Hippocampal formation (tissue), 2 donors: ENCODE data around the gene SUGCT.
"Not testable (repeated sequence)": the region's sequence is repeated elsewhere in the genome, so short reads cannot be mapped to it uniquely, and the experiment has no call there.

Experiments used
- DNase-seq, 2 donors: peaks; one replicate each; lab custom pipeline; 2025; lab: John Stamatoyannopoulos, UW

The SUGCT gene

DNA sequence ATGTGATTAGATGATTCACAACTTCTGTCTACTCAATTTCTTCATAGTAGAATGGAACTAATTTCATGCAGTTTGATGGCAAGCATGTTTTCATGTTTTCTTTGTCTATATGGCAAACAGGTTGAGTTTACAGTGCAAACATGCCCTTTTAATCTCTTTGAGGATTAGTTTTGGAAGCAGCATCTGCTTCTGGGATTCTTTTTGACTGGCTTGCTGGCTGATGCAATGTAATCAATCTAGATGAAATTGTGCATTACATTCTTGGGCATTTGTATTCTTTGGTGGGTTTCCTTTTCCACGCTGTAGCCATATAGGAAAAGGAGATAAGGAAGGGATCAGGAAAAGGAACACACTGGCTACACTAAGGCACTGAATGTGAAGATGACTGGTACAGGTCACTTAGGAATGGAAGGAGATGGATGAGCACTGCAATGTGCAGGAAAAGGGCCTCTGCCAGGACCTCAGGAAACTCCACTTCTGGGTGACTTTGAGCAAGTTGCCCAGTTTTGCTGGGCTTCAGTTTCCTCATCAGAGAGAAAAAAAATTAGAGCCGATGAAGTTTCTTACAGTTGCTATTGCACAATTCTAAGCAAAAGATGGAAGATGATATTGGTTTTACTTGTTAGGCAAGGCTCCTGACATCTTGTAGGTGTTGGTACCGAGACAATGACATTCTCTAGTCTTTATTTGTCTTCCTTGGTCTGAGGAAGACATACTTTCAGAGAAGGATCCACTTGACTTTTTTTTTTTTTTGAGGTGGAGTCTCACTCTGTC, 269.1 kb downstream of the SUGCT start:
- DNase-seq = no peak

DNA sequence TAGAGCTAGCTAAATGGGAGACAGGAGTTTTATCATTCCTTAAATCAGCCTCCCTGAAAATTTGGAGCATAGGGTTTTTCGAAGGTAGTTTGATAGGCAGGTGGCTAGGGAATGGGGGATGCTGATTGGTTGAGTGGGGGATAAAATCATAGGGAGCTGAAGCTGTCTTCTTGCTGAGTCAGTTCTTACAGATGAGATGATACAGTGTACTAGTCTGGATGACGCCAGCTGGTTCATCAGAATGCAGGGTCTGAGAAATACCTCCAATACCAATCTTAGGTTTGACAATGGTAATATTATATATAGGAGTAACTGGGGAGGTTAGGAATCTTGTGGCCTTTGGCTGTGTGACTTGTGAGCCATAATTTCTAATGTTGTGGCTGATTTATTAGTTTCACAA, 271.2 kb downstream of the SUGCT start:
- no peak for DNase-seq

DNA sequence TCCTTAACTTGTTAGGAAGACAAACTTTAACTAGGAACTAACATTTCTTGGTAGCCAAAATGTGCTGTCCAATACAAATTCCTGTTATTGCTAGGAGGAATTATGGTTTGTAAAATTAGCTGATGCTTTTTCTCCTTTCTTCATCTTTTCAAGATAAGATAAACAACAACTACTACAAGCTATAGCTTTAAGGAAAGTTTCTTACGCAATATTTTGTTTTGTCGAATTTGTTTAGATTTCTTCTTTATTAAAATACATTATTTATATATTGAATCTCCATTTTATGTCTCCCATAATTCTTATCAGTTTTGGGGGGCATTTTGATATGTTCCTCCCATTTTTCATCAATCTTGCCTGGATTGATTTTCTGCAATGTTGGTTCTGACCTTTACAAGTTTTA, 277.5 kb downstream of the SUGCT start:
- no peak for DNase-seq

DNA sequence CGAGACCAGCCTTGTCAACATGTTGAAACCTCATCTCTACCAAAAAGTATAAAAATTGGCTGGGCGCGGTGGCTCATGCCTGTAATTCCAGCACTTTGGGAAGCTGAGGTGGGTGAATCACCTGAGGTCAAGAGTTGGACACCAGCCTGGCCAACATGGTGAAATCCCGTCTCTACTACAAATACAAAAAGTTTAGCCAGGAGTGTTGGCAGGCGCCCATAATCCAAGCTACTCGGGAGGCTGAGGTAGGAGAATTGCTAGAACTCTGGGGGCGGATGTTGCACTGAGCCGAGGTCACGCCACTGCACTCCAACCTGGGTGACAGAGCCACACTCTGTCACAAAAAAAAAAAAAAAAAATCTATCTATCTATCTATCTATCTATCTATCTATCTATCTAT, 279.9 kb downstream of the SUGCT start:
- DNase-seq = not testable (repeated sequence)

DNA sequence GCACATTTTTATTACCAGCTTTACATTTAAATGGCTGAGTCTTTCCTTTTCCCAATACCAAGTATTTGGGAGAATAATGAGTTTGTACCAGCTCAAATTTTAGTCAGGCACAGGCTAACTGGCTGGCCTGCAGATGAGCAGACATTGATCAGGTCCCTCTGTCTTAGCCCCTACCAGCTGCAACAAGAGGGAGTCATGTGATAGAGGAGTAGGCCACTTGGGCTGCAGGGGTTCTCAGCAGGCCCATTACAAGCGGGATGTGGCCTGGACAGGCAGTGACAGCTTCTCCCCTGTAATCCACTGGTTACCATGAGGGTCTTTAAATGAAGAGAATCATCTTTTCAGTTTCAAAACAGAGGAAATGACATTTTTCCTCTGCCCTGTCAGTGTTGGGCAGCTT, 283.6 kb downstream of the SUGCT start:
- no peak for DNase-seq

DNA sequence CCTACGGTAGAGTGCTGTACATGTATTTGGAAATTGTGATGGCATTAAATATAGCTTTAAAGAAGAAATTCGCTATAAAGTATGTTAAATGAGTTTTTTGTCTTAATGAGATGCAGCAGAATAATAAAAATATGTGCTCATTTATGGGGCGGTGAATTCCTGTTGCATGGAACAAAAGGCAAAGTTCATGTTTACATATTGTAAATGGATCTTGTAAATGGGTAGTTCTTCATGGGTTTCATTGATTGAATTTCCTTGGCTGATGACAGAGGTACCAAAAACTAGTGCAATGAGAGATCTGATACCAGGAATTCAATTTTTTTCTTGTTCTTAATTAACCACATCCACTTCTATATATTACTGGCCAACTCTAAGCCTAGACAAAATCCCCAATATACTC, 284.2 kb downstream of the SUGCT start:
- DNase-seq = no peak

- no peak for DNase-seq
These were observed 285.0 kb downstream of the SUGCT start for GRCh38 chr7:40419806-40420205.

GRCh38 chr7:40421433-40421832, 286.6 kb downstream of the SUGCT start:
- no peak for DNase-seq

- no peak for DNase-seq
These were observed 290.9 kb downstream of the SUGCT start for GRCh38 chr7:40425696-40426095.

GRCh38 chr7:40428421-40428820, 293.6 kb downstream of the SUGCT start:
- DNase-seq = no peak

DNA sequence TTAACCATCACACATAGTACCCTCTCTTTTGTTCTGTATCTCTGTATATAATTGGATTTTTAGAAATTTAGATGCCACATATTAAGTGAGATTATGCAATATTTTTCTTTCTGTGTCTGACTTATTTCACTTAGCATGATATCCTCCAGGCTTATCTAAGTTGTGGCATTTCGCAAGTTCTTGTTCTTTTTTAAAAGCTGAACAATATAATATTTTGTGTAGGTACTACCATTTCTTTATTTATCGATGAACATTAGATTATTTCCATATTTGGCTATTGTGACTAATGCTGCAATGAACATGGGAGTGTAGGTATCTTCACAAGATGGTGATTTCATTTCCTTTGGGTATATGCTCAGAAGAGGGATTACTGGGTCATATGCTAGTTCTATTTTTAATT, 295.0 kb downstream of the SUGCT start:
- no peak for DNase-seq

GRCh38 chr7:40432046-40432445, 297.2 kb downstream of the SUGCT start:
- no peak for DNase-seq

- DNase-seq = no peak
These were observed 301.9 kb downstream of the SUGCT start for GRCh38 chr7:40436710-40437109.

GRCh38 chr7:40437498-40437897, 302.7 kb downstream of the SUGCT start:
- DNase-seq = no peak

DNA sequence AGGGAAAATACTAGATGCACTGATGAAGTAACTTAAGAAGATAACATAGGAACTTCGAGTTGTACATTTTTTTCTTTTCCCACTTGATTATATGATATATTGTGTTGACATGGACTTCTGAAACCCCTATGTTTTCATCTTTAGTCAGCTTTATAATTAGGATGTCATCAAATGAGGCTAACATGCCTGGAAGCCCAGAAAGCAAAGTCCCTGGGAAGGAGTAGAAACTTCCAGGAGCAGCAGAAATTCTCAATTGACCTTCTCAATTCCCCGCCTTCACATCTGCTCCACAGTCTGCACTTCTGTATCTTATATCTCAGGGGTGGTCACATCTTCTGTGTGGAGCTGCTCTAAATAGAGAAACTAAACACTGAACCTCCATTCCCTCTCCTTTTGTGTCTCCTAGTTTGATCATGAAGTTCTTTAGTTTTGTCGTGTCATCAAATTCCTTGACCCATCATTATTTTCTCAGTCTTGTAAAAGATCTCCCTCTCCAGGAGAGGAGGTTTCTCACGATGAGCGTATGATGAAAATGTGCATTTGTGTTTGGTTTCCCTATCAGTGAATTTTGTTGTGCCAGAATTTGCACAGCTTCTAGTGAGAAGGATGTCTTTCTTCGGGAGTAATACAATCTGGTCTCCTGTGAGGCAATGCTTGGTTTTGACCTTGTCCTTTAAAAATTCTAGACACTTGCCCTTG, 303.3 kb downstream of the SUGCT start:
- DNase-seq = no peak

DNA sequence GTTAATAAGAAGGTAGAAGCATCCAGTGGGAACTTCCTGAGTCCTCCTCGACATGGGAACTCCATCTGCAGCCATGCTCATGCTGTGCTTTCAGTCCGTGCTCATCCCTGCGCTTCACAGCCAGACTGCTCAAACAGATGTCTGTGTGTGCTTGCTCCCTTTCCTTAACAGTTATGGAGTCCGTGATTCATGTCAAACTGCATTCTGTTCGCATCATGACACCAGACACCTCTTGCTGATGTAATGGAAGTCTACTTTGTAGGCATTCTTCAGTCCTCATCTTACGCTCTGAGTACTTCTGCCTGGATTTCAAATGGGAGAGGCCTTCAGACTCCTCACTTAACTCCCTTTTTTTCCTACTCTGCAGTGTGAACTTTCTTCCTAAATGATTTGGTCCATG, 304.9 kb downstream of the SUGCT start:
- no peak for DNase-seq

DNA sequence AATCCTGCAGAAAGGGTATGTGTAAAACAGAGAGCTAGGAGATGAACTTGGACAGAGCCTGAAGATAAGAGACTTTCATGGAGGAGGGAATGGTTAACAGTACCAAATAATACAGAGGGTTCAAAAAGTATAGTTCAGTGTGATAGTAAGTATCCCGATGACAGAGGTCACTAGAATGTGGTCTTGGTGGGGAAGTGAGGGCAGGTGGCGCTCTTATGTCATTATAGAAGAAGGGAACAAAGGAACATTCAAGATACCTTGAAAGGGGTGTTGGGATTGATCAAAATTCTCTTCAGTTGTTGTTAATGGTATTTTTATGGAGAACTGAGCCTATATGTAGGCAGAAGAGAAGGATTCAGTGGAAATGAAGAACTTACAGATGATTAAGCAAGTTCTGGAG, 312.5 kb downstream of the SUGCT start:
- DNase-seq = no peak

- DNase-seq = no peak
These were observed 320.7 kb downstream of the SUGCT start for GRCh38 chr7:40455485-40455884.

- DNase-seq = no peak
These were observed 323.1 kb downstream of the SUGCT start for GRCh38 chr7:40457776-40458480.

DNA sequence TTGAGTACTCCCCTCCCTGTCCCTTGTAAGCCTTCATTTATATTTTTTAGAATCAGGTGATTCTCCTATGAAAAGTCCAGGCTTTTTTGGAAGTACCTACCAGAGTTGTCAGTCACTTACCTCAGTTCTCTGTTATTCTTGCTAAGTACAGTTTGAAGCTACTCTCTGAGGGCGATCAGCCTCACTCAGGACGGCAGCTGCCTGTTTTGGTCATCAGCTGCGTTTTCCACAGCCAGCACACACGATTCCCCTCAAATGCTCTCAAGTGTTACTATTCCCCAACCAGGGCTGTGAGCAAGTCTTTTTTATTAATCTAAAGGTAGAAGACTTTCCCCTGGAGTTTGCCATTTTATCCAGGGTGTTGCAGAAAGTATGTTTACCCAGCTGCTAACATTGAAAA, 328.6 kb downstream of the SUGCT start:
- no peak for DNase-seq

GRCh38 chr7:40468891-40469864, 334.4 kb downstream of the SUGCT start:
- DNase-seq = no peak

DNA sequence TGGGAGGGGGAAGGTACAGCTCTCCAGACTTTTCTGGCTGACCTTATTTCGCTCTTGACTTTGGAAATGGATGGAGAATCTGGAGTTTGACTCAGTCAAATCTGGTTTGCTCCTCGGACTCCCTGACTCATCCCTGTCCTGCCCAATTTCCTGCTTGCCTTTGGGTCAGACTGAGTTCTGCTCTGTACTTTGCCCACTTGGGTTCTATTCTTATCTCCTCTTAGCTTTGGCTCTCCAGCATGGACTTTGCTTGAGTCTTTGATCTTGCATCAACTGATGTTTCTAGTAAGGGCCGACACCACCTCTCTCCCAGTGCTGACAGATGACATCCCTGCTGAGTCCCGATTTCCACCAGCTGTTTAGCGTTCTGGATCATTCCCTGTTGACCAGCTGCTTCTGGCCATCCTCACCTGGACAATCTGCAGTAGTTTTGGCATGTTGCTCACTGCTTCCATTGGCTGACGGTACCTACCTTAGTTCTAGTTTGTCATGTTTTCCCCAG, 335.3 kb downstream of the SUGCT start:
- DNase-seq = no peak
